ENCODE measurements around the gene ITGB4. TPM values are rescaled to one million over a fixed set of nuclear protein-coding genes. Genes with fewer than 3 reads are reported as not detected.

Gene ITGB4
- total and polyA plus RNA-seq, 2 of the 13 experiments (the other 11 are each of a cell fraction or from before 2014, with no cell fraction given), result 6.9 to 14.5 TPM

GRCh38 chr17:75779250-75779986 is 58.2 kb downstream of the ITGB4 start (continued):
- TF ChIP-seq ZHX2 (IDR thresholded peaks at IDR 0.05; ENCODE audit: low read depth) (peak; percentile 58; the same call in 1 of the 2 replicates), ZHX2 (CRISPR knock-in tag; IDR thresholded peaks at IDR 0.05; ENCODE audit: borderline replicate concordance) (0 out of 2 replicates have a peak, but pooled peaks have one; percentile 77), RFXAP (CRISPR knock-in tag; IDR thresholded peaks at IDR 0.05; ENCODE audit: borderline replicate concordance) (peak; percentile 98), SRF (IDR thresholded peaks at IDR 0.05; ENCODE audit: low read depth, low read length) (no peak), SRSF9 (IDR thresholded peaks at IDR 0.05; ENCODE audit: borderline replicate concordance, insufficient read depth, low read depth, low read length, poor library complexity, severe bottlenecking) (no peak), RERE (CRISPR knock-in tag; IDR thresholded peaks at IDR 0.05; ENCODE audit: low read depth) (peak; percentile 52; the same call in 1 of the 2 replicates), TOPORS (CRISPR knock-in tag; IDR thresholded peaks at IDR 0.05) (no peak), ZNF180 (CRISPR knock-in tag; IDR thresholded peaks at IDR 0.05; ENCODE audit: borderline replicate concordance, low read depth) (no peak; the same call in 1 of the 2 replicates), ZNF230 (CRISPR knock-in tag; IDR thresholded peaks at IDR 0.05) (peak; percentile 71), HOXA9 (CRISPR knock-in tag; IDR thresholded peaks at IDR 0.05; ENCODE audit: borderline replicate concordance) (peak; percentile 90), HNF1B (CRISPR knock-in tag; IDR thresholded peaks at IDR 0.05) (peak; percentile 76)
